Stimulated activated CD4-positive, alpha-beta T cell treated with anti-CD3 and anti-CD28 coated beads, Interleukin-15, amount 100 ng/mL, for 1 hour (primary cell): ENCODE measurements around the gene EML4.
"Not testable (repeated sequence)": the region's sequence is repeated elsewhere in the genome, so short reads cannot be mapped to it uniquely, and the experiment has no call there.

Source experiments
- DNase-seq, 2 donors: peaks; one replicate each; pipeline ENCODE4 v3.0.0-alpha.2; 2020; ENCODE audit warnings: low read depth in 1 of 2, low spot score in 1 of 2

EML4 gene

GRCh38 chr2:42169100-42169873 lies at the start of gene EML4:
Gene EML4, plus strand, starts transcription at chr2:42169353. Its CDS starts 259 bp downstream, at chr2:42169612.
- DNase-seq, result peak; percentile 88 to 89

- no peak for DNase-seq
Measured at GRCh38 chr2:42123426-42123825, 45.7 kb upstream of the EML4 start.

- DNase-seq, result no peak
Measured at GRCh38 chr2:42124011-42124785, 45.0 kb upstream of the EML4 start.

GRCh38 chr2:42125841-42126594 lies 43.1 kb upstream of the EML4 start:
- no peak for DNase-seq

GRCh38 chr2:42126873-42127272 lies 42.3 kb upstream of the EML4 start:
- not testable (repeated sequence) for DNase-seq

GRCh38 chr2:42127425-42128424 lies 41.4 kb upstream of the EML4 start:
- no peak for DNase-seq

GRCh38 chr2:42128721-42129486 lies 40.2 kb upstream of the EML4 start:
- DNase-seq, result no peak

- no peak for DNase-seq
Measured at GRCh38 chr2:42129487-42129852, 39.7 kb upstream of the EML4 start.

- DNase-seq, result no peak
Measured at GRCh38 chr2:42129947-42130346, 39.2 kb upstream of the EML4 start.

GRCh38 chr2:42130858-42131257 lies 38.3 kb upstream of the EML4 start:
- not testable (repeated sequence) for DNase-seq

- no peak for DNase-seq
Measured at GRCh38 chr2:42132191-42132965, 36.8 kb upstream of the EML4 start.

- peak; percentile 66 to 78 for DNase-seq
Measured at GRCh38 chr2:42132966-42133641, 36.0 kb upstream of the EML4 start.

- DNase-seq, result no peak
Measured at GRCh38 chr2:42133771-42134195, 35.4 kb upstream of the EML4 start.

- not testable (repeated sequence) for DNase-seq
Measured at GRCh38 chr2:42134401-42134932, 34.7 kb upstream of the EML4 start.

- DNase-seq, result no peak
Measured at GRCh38 chr2:42135381-42136312, 33.5 kb upstream of the EML4 start.

GRCh38 chr2:42136782-42137124 lies 32.4 kb upstream of the EML4 start:
- DNase-seq, result no peak
